ENCODE results near the gene NOPCHAP1.

GRCh38 chr12:104985206-104985605, 910 bp upstream of the NOPCHAP1 start:
- no peak for TF ChIP-seq EP300 (IDR thresholded peaks at IDR 0.05)
- TF ChIP-seq, protein P1, sequence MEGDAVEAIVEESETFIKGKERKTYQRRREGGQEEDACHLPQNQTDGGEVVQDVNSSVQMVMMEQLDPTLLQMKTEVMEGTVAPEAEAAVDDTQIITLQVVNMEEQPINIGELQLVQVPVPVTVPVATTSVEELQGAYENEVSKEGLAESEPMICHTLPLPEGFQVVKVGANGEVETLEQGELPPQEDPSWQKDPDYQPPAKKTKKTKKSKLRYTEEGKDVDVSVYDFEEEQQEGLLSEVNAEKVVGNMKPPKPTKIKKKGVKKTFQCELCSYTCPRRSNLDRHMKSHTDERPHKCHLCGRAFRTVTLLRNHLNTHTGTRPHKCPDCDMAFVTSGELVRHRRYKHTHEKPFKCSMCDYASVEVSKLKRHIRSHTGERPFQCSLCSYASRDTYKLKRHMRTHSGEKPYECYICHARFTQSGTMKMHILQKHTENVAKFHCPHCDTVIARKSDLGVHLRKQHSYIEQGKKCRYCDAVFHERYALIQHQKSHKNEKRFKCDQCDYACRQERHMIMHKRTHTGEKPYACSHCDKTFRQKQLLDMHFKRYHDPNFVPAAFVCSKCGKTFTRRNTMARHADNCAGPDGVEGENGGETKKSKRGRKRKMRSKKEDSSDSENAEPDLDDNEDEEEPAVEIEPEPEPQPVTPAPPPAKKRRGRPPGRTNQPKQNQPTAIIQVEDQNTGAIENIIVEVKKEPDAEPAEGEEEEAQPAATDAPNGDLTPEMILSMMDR (IDR thresholded peaks at IDR 0.05): no peak
- TF ChIP-seq POLR2A (IDR thresholded peaks at IDR 0.05): no peak

All from upper lobe of left lung (tissue), 4 donors.